ENCODE data around the gene DYNC1I1. TPM values are rescaled to one million over a fixed set of nuclear protein-coding genes. Genes with fewer than 3 reads are reported as not detected.

The DYNC1I1 gene
- total and polyA plus RNA-seq, 2 of the 4 experiments (the other 2 are of a cell fraction), result under 0.01 to 0.15 TPM

GRCh38 chr7:95863623-95864022, 91.3 kb downstream of the DYNC1I1 start:
- H4K8ac ChIP-seq (ENCODE audit: low read depth in 2 of 2, low read length in 2 of 2), result no peak overlapping the region
- no peak overlapping the region for H3K23ac ChIP-seq (ENCODE audit: low read depth, low read length)
- CTCF ChIA-PET, result no interaction called here
- H3K27ac ChIP-seq (ENCODE audit: insufficient read depth, low read length), result no peak overlapping the region
- no peak for ATAC-seq (ENCODE audit: low read depth)
- no peaks in the 10 kb centered on the region for H3K9me1 ChIP-seq (ENCODE audit: insufficient read depth, low read length)
- no peak for DNase-seq
- H2AK9ac ChIP-seq (replicated peaks; ENCODE audit: low read depth, low read length, poor library complexity), result no peak overlapping the region
- H2AFZ ChIP-seq (replicated peaks; ENCODE audit: low read length, poor library complexity), result no peak overlapping the region
- no peak overlapping the region for H3K18ac ChIP-seq (ENCODE audit: low read depth, low read length)
- WGBS, 2 experiments (ENCODE audit: extremely low coverage in 2 of 2, insufficient read length in 1 of 2), result no CpG with 5 or more reads among the region's 2 CpGs
- no peaks in the 10 kb centered on the region for H3K9me3 ChIP-seq (ENCODE audit: control insufficient read depth, insufficient read depth, low read length)
- H4K91ac ChIP-seq (ENCODE audit: insufficient read depth, low read depth, low read length), result no peak overlapping the region
- no peak overlapping the region for H2BK5ac ChIP-seq (ENCODE audit: low read depth, low read length, poor library complexity, severe bottlenecking)
- in situ Hi-C loops (cut with MboI; ENCODE audit: low sequenced_read_pairs) (no loop called here), dilution Hi-C loops (cut with HindIII; ENCODE audit: low sequenced_read_pairs, unreplicated experiment) (no loop called here), intact Hi-C loops (cut with micrococcal nuclease) (no loop called here)
- POLR2A ChIA-PET (ENCODE audit: unreplicated experiment), result no interaction called here
- no peaks in the 10 kb centered on the region for H3K4me1 ChIP-seq (ENCODE audit: control insufficient read depth, insufficient read depth, low read length)
- H3K4ac ChIP-seq (ENCODE audit: low read depth, low read length), result no peak overlapping the region
- no peak overlapping the region for H3K56ac ChIP-seq (ENCODE audit: extremely low read depth, insufficient read depth, low read length)
- no peak overlapping the region for H3K4me3 ChIP-seq (ENCODE audit: insufficient read depth, low read depth, low read length)
- no peak overlapping the region for H2BK15ac ChIP-seq (ENCODE audit: low read depth, low read length)
- no peaks in the 10 kb centered on the region for H3K36me3 ChIP-seq (ENCODE audit: control insufficient read depth, insufficient read depth, low read length)
- no TSS peak for BruUV-seq (replicated peaks)
- H2BK120ac ChIP-seq (ENCODE audit: low read depth, low read length), result no peak overlapping the region
- H3K14ac ChIP-seq (replicated peaks; ENCODE audit: low read depth, low read length), result no peak overlapping the region
- no peak overlapping the region for H2BK20ac ChIP-seq (ENCODE audit: low read depth, low read length)
- no peak overlapping the region for H4K5ac ChIP-seq (ENCODE audit: low read depth, low read length)
- H3K79me1 ChIP-seq (ENCODE audit: low read depth in 1 of 2, low read length in 2 of 2), result no peaks in the 10 kb centered on the region
- no peak overlapping the region for H2AK5ac ChIP-seq (ENCODE audit: low read depth, low read length)
- no peak for TF ChIP-seq SMC3 (IDR thresholded peaks at IDR 0.05; ENCODE audit: low read depth, low read length)
- TF ChIP-seq RFX5 (IDR thresholded peaks at IDR 0.05; ENCODE audit: low read depth, low read length), result no peak
- TF ChIP-seq FOS (IDR thresholded peaks at IDR 0.05; ENCODE audit: low read depth, low read length), result no peak
- no peaks in the 10 kb centered on the region for H3K27me3 ChIP-seq (ENCODE audit: control insufficient read depth, insufficient read depth, low read length)
- no peaks in the 10 kb centered on the region for H4K20me1 ChIP-seq (ENCODE audit: insufficient read depth, low read length)
- no peak overlapping the region for H3K9ac ChIP-seq (ENCODE audit: low read depth, low read length)
- H3K4me2 ChIP-seq (ENCODE audit: low read depth, low read length), result no peak overlapping the region
